ENCODE data around the gene IMPACT. TPM values are rescaled to one million over a fixed set of nuclear protein-coding genes. Genes with fewer than 3 reads are reported as not detected.

The IMPACT gene
- total RNA-seq, 1 experiment from 2014 or later: 48.8 TPM

GRCh38 chr18:24378598-24378997, 47.9 kb upstream of the IMPACT start (continued):
- TF ChIP-seq, protein P1, sequence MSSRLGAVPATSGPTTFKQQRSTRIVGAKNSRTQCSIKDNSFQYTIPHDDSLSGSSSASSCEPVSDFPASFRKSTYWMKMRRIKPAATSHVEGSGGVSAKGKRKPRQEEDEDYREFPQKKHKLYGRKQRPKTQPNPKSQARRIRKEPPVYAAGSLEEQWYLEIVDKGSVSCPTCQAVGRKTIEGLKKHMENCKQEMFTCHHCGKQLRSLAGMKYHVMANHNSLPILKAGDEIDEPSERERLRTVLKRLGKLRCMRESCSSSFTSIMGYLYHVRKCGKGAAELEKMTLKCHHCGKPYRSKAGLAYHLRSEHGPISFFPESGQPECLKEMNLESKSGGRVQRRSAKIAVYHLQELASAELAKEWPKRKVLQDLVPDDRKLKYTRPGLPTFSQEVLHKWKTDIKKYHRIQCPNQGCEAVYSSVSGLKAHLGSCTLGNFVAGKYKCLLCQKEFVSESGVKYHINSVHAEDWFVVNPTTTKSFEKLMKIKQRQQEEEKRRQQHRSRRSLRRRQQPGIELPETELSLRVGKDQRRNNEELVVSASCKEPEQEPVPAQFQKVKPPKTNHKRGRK (CRISPR knock-in tag; IDR thresholded peaks at IDR 0.05; ENCODE audit: borderline replicate concordance): no peak
- TF ChIP-seq TEAD1 (CRISPR knock-in tag; IDR thresholded peaks at IDR 0.05) (no peak), TEAD4 (CRISPR knock-in tag; IDR thresholded peaks at IDR 0.05) (no peak), ZBTB43 (CRISPR knock-in tag; IDR thresholded peaks at IDR 0.05) (no peak), SP1 (CRISPR knock-in tag; conservative IDR thresholded peaks at IDR 0.05) (0 out of 2 replicates have a peak, but pooled peaks have one; percentile 23), FOXP4 (CRISPR knock-in tag; IDR thresholded peaks at IDR 0.05) (peak; percentile 63; the same call in 1 of the 2 replicates), FOXJ3 (CRISPR knock-in tag; IDR thresholded peaks at IDR 0.05; ENCODE audit: borderline replicate concordance) (no peak), ZNF423 (CRISPR knock-in tag; IDR thresholded peaks at IDR 0.05) (peak; percentile 98), MLX (CRISPR knock-in tag; IDR thresholded peaks at IDR 0.05) (no peak)

- no peak overlapping the region for H3K4me3 Mint-ChIP-seq
- peaks cover 50% of the 10 kb centered on the region for H3K4me1 Mint-ChIP-seq
- peak overlapping the region; percentile 96 for H3K27ac Mint-ChIP-seq
These were observed 46.2 kb upstream of the IMPACT start for GRCh38 chr18:24380163-24380747.

More at GRCh38 chr18:24380163-24380747, 46.2 kb upstream of the IMPACT start:
- Mint-ChIP-seq H3K36me3 (peaks cover 20% of the 10 kb centered on the region), H3K27me3 (ENCODE audit: low read depth) (no peaks in the 10 kb centered on the region), H3K9me3 (no peaks in the 10 kb centered on the region)
- peak; percentile 49 for ATAC-seq
- TF ChIP-seq TEAD4 (CRISPR knock-in tag; IDR thresholded peaks at IDR 0.05) (no peak), ZBTB21 (CRISPR knock-in tag; IDR thresholded peaks at IDR 0.05; ENCODE audit: borderline replicate concordance) (no peak), NR3C1 (CRISPR knock-in tag; conservative IDR thresholded peaks at IDR 0.05; ENCODE audit: low read depth) (no peak), AR (CRISPR knock-in tag; IDR thresholded peaks at IDR 0.05) (no peak), ZNF263 (CRISPR knock-in tag; IDR thresholded peaks at IDR 0.05; ENCODE audit: low read depth) (no peak), FOXJ3 (CRISPR knock-in tag; IDR thresholded peaks at IDR 0.05; ENCODE audit: borderline replicate concordance) (no peak), ELF4 (CRISPR knock-in tag; IDR thresholded peaks at IDR 0.05; ENCODE audit: low read depth) (no peak), MYBL2 (CRISPR knock-in tag; IDR thresholded peaks at IDR 0.05) (no peak)
- TF ChIP-seq, protein P2, sequence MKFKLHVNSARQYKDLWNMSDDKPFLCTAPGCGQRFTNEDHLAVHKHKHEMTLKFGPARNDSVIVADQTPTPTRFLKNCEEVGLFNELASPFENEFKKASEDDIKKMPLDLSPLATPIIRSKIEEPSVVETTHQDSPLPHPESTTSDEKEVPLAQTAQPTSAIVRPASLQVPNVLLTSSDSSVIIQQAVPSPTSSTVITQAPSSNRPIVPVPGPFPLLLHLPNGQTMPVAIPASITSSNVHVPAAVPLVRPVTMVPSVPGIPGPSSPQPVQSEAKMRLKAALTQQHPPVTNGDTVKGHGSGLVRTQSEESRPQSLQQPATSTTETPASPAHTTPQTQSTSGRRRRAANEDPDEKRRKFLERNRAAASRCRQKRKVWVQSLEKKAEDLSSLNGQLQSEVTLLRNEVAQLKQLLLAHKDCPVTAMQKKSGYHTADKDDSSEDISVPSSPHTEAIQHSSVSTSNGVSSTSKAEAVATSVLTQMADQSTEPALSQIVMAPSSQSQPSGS (CRISPR knock-in tag; IDR thresholded peaks at IDR 0.05; ENCODE audit: borderline replicate concordance, low read depth): no peak
- TF ChIP-seq, protein P1 (CRISPR knock-in tag; IDR thresholded peaks at IDR 0.05; ENCODE audit: borderline replicate concordance): no peak
- CTCF ChIA-PET: interaction anchor here (0.8 to 1.8 kb wide), 4 partner anchors 18 to 204 kb away, joined by 3 to 13 read pairs (median 4); no protein-coding TSS in a partner anchor
- no peak for DNase-seq (ENCODE audit: low spot score)
- POLR2A ChIA-PET: interaction anchor here (0.5 to 1.3 kb wide), 4 partner anchors 17 to 689 kb away, joined by 3 to 10 read pairs (median 4); partner anchors contain the start of gene OSBPL1A

Measured in WTC11 (cell line).